GM12873 (cell line): ENCODE results near the gene PCGF3.

Source experiments
- TF ChIP-seq, protein P1 (sequence below): IDR thresholded peaks from 2 replicates; pipeline ENCODE4 v1.5.1; 2012; ENCODE audit warnings: low read depth, mild to moderate bottlenecking, moderate library complexity, low read length, control low read depth; ENCODE audit not compliant: insufficient read depth; ENCODE audit errors: missing control alignments

PCGF3 gene

DNA sequence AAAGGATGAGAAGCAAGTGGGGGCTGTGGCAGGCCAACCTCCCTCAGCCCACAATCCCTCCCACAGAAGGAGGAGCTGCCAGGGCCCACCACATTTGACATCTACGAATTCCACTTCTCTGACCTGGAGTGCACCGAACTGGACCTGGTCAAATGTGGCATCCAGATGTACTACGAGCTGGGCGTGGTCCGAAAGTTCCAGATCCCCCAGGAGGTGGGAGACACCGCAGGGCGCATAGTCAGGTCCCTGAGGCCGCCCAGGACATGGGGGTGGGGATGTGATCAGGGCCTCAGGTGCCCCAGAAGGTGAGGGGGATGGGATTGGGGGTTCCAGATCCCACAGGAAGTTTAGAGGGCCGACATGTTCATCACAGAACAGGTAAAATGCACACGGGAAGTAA, 45.2 kb upstream of the PCGF3 start:
- TF ChIP-seq, protein P1, sequence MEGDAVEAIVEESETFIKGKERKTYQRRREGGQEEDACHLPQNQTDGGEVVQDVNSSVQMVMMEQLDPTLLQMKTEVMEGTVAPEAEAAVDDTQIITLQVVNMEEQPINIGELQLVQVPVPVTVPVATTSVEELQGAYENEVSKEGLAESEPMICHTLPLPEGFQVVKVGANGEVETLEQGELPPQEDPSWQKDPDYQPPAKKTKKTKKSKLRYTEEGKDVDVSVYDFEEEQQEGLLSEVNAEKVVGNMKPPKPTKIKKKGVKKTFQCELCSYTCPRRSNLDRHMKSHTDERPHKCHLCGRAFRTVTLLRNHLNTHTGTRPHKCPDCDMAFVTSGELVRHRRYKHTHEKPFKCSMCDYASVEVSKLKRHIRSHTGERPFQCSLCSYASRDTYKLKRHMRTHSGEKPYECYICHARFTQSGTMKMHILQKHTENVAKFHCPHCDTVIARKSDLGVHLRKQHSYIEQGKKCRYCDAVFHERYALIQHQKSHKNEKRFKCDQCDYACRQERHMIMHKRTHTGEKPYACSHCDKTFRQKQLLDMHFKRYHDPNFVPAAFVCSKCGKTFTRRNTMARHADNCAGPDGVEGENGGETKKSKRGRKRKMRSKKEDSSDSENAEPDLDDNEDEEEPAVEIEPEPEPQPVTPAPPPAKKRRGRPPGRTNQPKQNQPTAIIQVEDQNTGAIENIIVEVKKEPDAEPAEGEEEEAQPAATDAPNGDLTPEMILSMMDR = no peak

DNA sequence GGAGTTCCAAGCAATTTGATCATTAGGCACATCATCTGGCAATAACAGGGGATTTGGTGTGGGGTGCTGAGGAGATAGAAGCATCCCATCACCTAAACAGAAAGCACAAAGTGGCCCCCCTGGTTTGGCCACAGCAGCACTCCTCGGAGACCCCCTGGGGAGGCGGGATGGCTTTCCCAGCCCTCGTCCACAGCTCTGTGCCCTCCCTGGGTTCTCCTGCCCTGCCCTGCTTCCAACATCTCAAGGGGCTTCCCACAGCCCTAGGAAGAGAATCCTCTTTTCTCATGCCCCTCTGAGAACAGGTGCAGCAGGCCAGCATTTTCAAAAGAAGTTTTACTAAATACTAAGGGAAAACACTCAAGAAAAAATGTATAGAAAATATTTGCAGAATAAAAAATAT, 44.4 kb upstream of the PCGF3 start:
- TF ChIP-seq, protein P1 = no peak

DNA sequence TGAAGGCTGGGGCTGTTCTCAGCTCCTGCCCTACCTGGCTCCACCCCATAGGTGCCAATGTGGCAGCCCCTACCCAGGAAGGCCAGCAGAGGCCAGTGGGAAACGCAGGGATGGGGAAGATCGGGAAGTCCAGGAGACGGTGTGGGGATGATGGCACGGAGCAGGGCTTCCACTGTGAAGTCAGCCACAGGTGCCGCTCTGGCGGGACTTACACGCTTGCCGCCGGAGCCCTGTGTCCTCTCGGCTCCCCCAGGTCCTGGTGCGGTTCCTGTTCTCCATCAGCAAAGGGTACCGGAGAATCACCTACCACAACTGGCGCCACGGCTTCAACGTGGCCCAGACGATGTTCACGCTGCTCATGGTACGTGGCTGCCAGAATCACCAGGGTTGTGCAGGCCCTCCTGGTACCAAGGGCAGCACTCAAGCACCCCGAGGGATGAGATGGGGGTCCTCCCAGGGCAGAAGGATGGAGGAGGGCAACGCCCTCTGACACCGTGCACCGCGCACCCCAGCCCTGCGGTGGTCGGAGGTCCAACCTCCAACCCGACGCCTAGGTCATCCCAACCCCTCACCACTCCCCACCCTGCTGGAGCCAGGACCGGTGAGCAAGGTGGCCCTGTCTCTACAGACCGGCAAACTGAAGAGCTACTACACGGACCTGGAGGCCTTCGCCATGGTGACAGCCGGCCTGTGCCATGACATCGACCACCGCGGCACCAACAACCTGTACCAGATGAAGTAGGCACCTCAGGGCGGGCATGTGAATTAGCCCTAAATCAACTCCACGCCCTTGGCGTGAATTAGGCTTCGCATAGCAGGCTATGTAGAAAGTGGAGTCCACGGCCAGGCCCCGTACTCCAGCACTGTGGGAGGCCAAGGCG, 43.5 kb upstream of the PCGF3 start:
- TF ChIP-seq, protein P1 = no peak

DNA sequence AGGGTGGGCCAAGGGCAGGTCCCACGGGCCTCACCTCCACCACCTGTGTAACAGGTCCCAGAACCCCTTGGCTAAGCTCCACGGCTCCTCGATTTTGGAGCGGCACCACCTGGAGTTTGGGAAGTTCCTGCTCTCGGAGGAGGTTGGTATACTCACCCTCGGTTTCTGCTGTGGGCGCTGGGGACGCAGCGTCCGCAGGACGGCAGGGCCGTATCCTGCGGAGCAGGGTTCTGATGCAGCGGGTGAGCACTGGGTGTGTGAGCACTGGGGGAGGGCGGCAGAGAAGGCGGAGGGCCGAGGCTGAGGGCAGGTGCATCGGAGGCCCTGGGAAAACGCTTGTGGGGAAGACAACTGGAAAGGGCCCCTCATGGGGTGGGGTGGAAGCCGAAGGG, 42.6 kb upstream of the PCGF3 start:
- TF ChIP-seq, protein P1 = no peak

DNA sequence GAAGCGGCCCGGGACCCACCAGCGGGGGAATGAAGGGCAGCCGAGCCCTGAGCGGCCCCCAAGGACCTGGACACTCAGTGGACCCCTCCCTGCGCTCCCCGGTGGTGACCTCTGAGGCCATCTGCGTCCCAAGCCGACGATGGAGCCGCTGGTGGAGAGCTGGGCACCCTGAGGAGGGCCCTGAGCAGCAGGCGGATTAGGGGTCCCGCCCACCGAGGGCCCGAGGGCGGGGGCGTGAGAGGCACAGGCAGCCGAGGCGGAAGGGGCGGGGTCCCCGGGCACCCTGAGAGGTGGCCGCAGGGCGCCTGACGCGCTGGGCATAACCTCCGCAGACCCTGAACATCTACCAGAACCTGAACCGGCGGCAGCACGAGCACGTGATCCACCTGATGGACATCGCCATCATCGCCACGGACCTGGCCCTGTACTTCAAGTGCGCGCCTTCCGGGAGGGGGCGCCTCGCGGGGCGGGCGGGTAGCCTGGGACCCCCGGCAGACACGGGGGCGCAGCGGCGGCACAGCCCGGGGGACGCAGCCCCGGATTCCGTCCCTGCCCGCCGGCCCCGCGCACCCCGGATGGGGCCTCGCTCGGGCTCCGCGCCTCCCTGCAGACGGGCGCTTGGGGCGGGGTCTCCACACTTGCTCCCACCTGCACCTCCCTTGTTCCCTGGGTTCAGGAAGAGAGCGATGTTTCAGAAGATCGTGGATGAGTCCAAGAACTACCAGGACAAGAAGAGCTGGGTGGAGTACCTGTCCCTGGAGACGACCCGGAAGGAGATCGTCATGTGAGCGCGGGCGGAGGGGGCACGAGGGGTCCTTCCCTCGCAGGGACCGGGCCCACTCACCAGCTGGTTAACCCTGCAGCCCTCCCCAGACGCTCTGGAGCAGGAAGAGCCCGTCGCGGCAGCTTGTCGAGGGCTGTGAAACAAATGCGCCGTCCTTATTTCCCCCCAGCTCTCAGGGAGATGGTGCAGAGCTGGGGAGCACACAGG, 41.9 kb upstream of the PCGF3 start:
- TF ChIP-seq, protein P1 = peak; percentile 24

DNA sequence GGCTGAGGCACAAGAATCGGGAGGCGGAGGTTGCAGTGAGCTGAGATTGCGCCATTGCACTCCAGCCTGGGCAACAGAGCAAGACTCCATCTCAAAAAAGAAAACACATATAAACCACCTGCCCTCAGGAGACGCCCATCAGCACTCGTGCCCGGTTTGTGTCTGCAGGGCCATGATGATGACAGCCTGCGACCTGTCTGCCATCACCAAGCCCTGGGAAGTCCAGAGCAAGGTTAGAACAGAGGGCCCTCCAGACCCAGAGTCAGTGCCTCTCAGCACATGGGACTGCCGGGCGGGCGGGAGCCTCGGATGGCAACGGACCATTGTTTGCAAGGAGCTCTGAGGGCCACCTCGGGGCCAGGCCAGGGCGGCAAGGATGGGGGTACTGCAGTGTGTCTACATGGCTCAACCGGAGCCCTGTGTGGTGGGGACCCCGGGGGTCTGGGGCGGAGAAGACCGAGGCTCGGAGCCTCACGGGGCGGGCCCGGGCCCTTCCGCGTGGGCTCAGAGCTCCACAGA, 40.9 kb upstream of the PCGF3 start:
- TF ChIP-seq, protein P1 = no peak

DNA sequence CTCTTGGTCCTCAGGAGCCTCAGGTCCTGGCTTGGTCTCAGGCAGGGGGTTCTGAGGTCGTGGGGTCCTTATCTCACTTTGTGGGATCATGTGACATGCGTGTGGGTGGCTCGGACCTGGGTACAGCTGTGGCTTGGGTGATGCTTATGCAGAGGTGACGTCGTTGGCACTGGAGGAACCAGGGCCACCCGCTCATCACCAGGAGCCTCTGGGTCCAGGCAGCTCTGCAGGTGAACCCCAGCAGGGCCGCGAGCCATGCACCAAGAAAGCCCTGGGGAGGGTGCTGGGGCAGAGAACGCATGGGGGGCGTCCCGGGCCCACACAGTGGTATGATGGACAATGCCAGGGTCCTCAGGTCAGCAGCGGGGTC, 40.3 kb upstream of the PCGF3 start:
- TF ChIP-seq, protein P1 = no peak
